Forelimb muscle (tissue), 1 donor: Measurements from ENCODE around the gene SLC39A11. TPM values are rescaled to one million over a fixed set of nuclear protein-coding genes. Genes with fewer than 3 reads are reported as not detected.
"Not testable (repeated sequence)": the region's sequence is repeated elsewhere in the genome, so short reads cannot be mapped to it uniquely, and the experiment has no call there.

Experiments
- DNase-seq: peaks from one replicate; pipeline ENCODE4 v3.0.0-alpha.2; 2013; ENCODE audit warnings: low read depth
- polyA plus RNA-seq: library from polyadenylated mRNA; unstranded; fragments of 120-200 nt; gene quantifications from one replicate; pipeline ENCODE4 v1.2.1, GENCODE V29; 2013; ENCODE audit not compliant: insufficient read length

The SLC39A11 gene
- 11.9 TPM for polyA plus RNA-seq

GRCh38 chr17:73092523-73093135 is at the start of gene SLC39A11:
TSS of gene SLC39A11 (minus strand) at chr17:73092688. CDS start at chr17:73088764, 3,924 bp downstream.
- DNase-seq = peak; percentile 75

- DNase-seq = no peak
Observed at GRCh38 chr17:73141411-73141810, 48.9 kb upstream of the SLC39A11 start.

GRCh38 chr17:73140566-73140965 is 48.1 kb upstream of the SLC39A11 start:
- DNase-seq = no peak

- no peak for DNase-seq
Observed at GRCh38 chr17:73139296-73139695, 46.8 kb upstream of the SLC39A11 start.

- DNase-seq = no peak
Observed at GRCh38 chr17:73138541-73139138, 46.2 kb upstream of the SLC39A11 start.

GRCh38 chr17:73137376-73137775 is 44.9 kb upstream of the SLC39A11 start:
- DNase-seq = no peak

GRCh38 chr17:73135766-73136165 is 43.3 kb upstream of the SLC39A11 start:
- no peak for DNase-seq

GRCh38 chr17:73133911-73134649 is 41.6 kb upstream of the SLC39A11 start:
- DNase-seq = no peak

- no peak for DNase-seq
Observed at GRCh38 chr17:73132085-73132492, 39.6 kb upstream of the SLC39A11 start.

GRCh38 chr17:73131439-73131838 is 39.0 kb upstream of the SLC39A11 start:
- DNase-seq = not testable (repeated sequence)

- no peak for DNase-seq
Observed at GRCh38 chr17:73130977-73131376, 38.5 kb upstream of the SLC39A11 start.

- no peak for DNase-seq
Observed at GRCh38 chr17:73128496-73128895, 36.0 kb upstream of the SLC39A11 start.

GRCh38 chr17:73126716-73127473 is 34.4 kb upstream of the SLC39A11 start:
- DNase-seq = no peak

GRCh38 chr17:73123606-73124320 is 31.3 kb upstream of the SLC39A11 start:
- no peak for DNase-seq

- DNase-seq = no peak
Observed at GRCh38 chr17:73122953-73123605, 30.6 kb upstream of the SLC39A11 start.

GRCh38 chr17:73121506-73121905 is 29.0 kb upstream of the SLC39A11 start:
- DNase-seq = no peak

- DNase-seq = no peak
Observed at GRCh38 chr17:73119631-73120030, 27.1 kb upstream of the SLC39A11 start.

GRCh38 chr17:73118951-73119391 is 26.5 kb upstream of the SLC39A11 start:
- DNase-seq = no peak

GRCh38 chr17:73118139-73118538 is 25.7 kb upstream of the SLC39A11 start:
- DNase-seq = no peak

GRCh38 chr17:73112246-73112645 is 19.8 kb upstream of the SLC39A11 start:
- DNase-seq = no peak

- no peak for DNase-seq
Observed at GRCh38 chr17:73111386-73111785, 18.9 kb upstream of the SLC39A11 start.
